SU-DHL-6 (cell line): Measurements from ENCODE around the gene TMEM245.

Experiments
- H2AFZ ChIP-seq: fragments of 200-600 bp; sonication (generic); 2 replicates; pipeline ENCODE4 v1.6.1; 2014; ENCODE audit warnings: low read depth, mild to moderate bottlenecking, moderate library complexity, mixed read lengths, antibody characterized with exemption, low read length; ENCODE audit not compliant: severe bottlenecking
- H3F3A ChIP-seq: fragments of 200-600 bp; shearing (Covaris generic); 2 replicates; pipeline ENCODE4 v1.6.0; 2016; ENCODE audit warnings: antibody characterized with exemption, mild to moderate bottlenecking; ENCODE audit not compliant: insufficient read depth
- H3K27ac ChIP-seq: fragments of 200-600 bp; sonication (generic); 2 replicates; pipeline ENCODE4 v1.5.1; 2016; ENCODE audit warnings: low read depth, mild to moderate bottlenecking, low read length, moderate library complexity, mixed read lengths
- H3K27me3 ChIP-seq: fragments of 200-600 bp; sonication (generic), shearing (Covaris generic); 2 replicates; pipeline ENCODE4 v1.6.0; 2014; ENCODE audit warnings: mild to moderate bottlenecking, low read length
- H3K36me3 ChIP-seq: fragments of 200-600 bp; sonication (generic); 2 replicates; pipeline ENCODE4 v1.6.1; 2014; ENCODE audit warnings: mild to moderate bottlenecking, low read length, mixed read lengths
- H3K4me2 ChIP-seq: fragments of 300-600, 200-600 bp; shearing (Covaris generic), sonication (generic); 2 replicates; pipeline ENCODE4 v1.6.0; 2014; ENCODE audit warnings: low read length, low read depth, mild to moderate bottlenecking; ENCODE audit not compliant: poor library complexity, severe bottlenecking
- H3K4me3 ChIP-seq: fragments of 200-600 bp; sonication (generic); 2 replicates; pipeline ENCODE4 v1.5.1; 2014; ENCODE audit warnings: antibody characterized with exemption, low read length, mild to moderate bottlenecking, mixed read lengths; ENCODE audit not compliant: insufficient read depth, poor library complexity, severe bottlenecking
- H3K79me2 ChIP-seq: fragments of 200-600 bp; sonication (generic); 2 replicates; pipeline ENCODE4 v1.6.1; 2014; ENCODE audit warnings: mild to moderate bottlenecking, low read length, moderate library complexity; ENCODE audit not compliant: insufficient read depth
- H3K9ac ChIP-seq: fragments of 200-600 bp; sonication (generic); 2 replicates; pipeline ENCODE4 v1.7.0; 2014; ENCODE audit warnings: mild to moderate bottlenecking, low read length
- H3K9me2 ChIP-seq: fragments of 200-600 bp; sonication (generic); replicated peaks from 2 replicates; pipeline ENCODE4 v1.6.1; 2014; ENCODE audit warnings: low read length; ENCODE audit not compliant: insufficient read depth
- H3K9me3 ChIP-seq: fragments of 200-600 bp; sonication (generic); 2 replicates; pipeline ENCODE4 v1.6.1; 2014; ENCODE audit warnings: low read length, mixed read lengths; ENCODE audit not compliant: insufficient read depth
- H4K20me1 ChIP-seq: fragments of 200-600 bp; sonication (generic); 2 replicates; pipeline ENCODE4 v1.6.1; 2014; ENCODE audit warnings: low read depth, mild to moderate bottlenecking, antibody characterized with exemption, low read length, moderate library complexity, mixed read lengths
- CTCF ChIP-seq: fragments of 200-600 bp; sonication (generic); IDR thresholded peaks from one replicate; pipeline ENCODE4 v1.5.1; 2017; ENCODE audit warnings: antibody characterized with exemption, mild to moderate bottlenecking, low read length, moderate library complexity; ENCODE audit not compliant: insufficient read depth, poor library complexity, severe bottlenecking
- EZH2phosphoT487 ChIP-seq: fragments of 200-600 bp; sonication (generic), shearing (Covaris generic); conservative IDR thresholded peaks from 2 replicates; pipeline ENCODE4 v1.6.1; 2018; ENCODE audit warnings: mild to moderate bottlenecking, antibody characterized with exemption, low read length, moderate library complexity, mixed read lengths

TMEM245 gene

GRCh38 chr9:109012876-109013678 lies 106.7 kb downstream of the TMEM245 start, which contains the start of gene CTNNAL1:
TSS of gene CTNNAL1 (minus strand) at chr9:109013499. CDS start at chr9:109013442, 57 bp downstream.
- no peaks in the 10 kb centered on the region for H3K9me3 ChIP-seq
- TF ChIP-seq EZH2phosphoT487 (no peak), CTCF (no peak)
- H2AFZ ChIP-seq, result peak within 1 kb of the TSS; percentile 95
- H3K4me3 ChIP-seq, result peak within 1 kb of the TSS; percentile 90
- H3K9ac ChIP-seq, result peak within 1 kb of the TSS; percentile 91
- H3K79me2 ChIP-seq, result peaks cover 25% of the 10 kb centered on the region; the same call in 1 of the 2 replicates
- H3K4me2 ChIP-seq, result peak within 1 kb of the TSS; percentile 87
- H4K20me1 ChIP-seq, result peaks cover 10% of the 10 kb centered on the region; the same call in 1 of the 2 replicates
- H3K27ac ChIP-seq, result peak within 1 kb of the TSS; percentile 38; the same call in 1 of the 2 replicates
- no peaks in the 10 kb centered on the region for H3K9me2 ChIP-seq
- H3K36me3 ChIP-seq, result no peaks in the 10 kb centered on the region
- no peaks in the 10 kb centered on the region for H3K27me3 ChIP-seq
- peaks cover 29% of the 10 kb centered on the region for H3F3A ChIP-seq

GRCh38 chr9:109012009-109012875 lies 107.5 kb downstream of the TMEM245 start:
- peak overlapping the region; percentile 95 for H2AFZ ChIP-seq
- H3K4me3 ChIP-seq, result peak overlapping the region; percentile 90
- peak overlapping the region; percentile 91 for H3K9ac ChIP-seq
- peaks cover 10% of the 10 kb centered on the region; the same call in 1 of the 2 replicates for H4K20me1 ChIP-seq
- H3F3A ChIP-seq, result peaks cover 29% of the 10 kb centered on the region
- no peak overlapping the region for H3K27ac ChIP-seq
- no peaks in the 10 kb centered on the region for H3K36me3 ChIP-seq
- TF ChIP-seq EZH2phosphoT487 (no peak), CTCF (no peak)
- H3K9me3 ChIP-seq, result no peaks in the 10 kb centered on the region
- H3K27me3 ChIP-seq, result no peaks in the 10 kb centered on the region
- H3K9me2 ChIP-seq, result no peaks in the 10 kb centered on the region
- peaks cover 25% of the 10 kb centered on the region; the same call in 1 of the 2 replicates for H3K79me2 ChIP-seq
- H3K4me2 ChIP-seq, result peak overlapping the region; percentile 87

- peak overlapping the region; percentile 87 for H3K4me2 ChIP-seq
Observed at GRCh38 chr9:109011231-109011671, 108.5 kb downstream of the TMEM245 start.

More at GRCh38 chr9:109011231-109011671, 108.5 kb downstream of the TMEM245 start:
- no peaks in the 10 kb centered on the region for H3K9me3 ChIP-seq
- H2AFZ ChIP-seq, result no peak overlapping the region
- H3K36me3 ChIP-seq, result no peaks in the 10 kb centered on the region
- TF ChIP-seq EZH2phosphoT487 (no peak), CTCF (no peak)
- no peak overlapping the region for H3K9ac ChIP-seq
- H4K20me1 ChIP-seq, result peaks cover 10% of the 10 kb centered on the region; the same call in 1 of the 2 replicates
- no peak overlapping the region for H3K27ac ChIP-seq
- no peaks in the 10 kb centered on the region for H3K9me2 ChIP-seq
- no peak overlapping the region for H3K4me3 ChIP-seq
- peaks cover 25% of the 10 kb centered on the region; the same call in 1 of the 2 replicates for H3K79me2 ChIP-seq
- H3F3A ChIP-seq, result peaks cover 26% of the 10 kb centered on the region
- H3K27me3 ChIP-seq, result no peaks in the 10 kb centered on the region
